Uterus (tissue), 4 donors: ENCODE measurements around the gene C1orf21. TPM values are rescaled to one million over a fixed set of nuclear protein-coding genes. Genes with fewer than 3 reads are reported as not detected.

Experiments used
- DNase-seq, 2 donors: peaks; one replicate each; pipeline ENCODE4 v3.0.0-alpha.2; 2019 to 2020
- H3K27ac ChIP-seq, 2 donors: fragments of 200-600 bp; sonication (generic); 1 replicate in 1 of 2; 2 replicates in 1 of 2; pipeline ENCODE4 v1.5.1; 2016 to 2018
- H3K27me3 ChIP-seq, 2 donors: fragments of 200-600 bp; sonication (generic); one replicate each; pipeline ENCODE4 v1.5.1; 2018 to 2019; ENCODE audit warnings: control low read depth in 1 of 2
- H3K36me3 ChIP-seq, 2 donors: fragments of 200-600 bp; sonication (generic); one replicate each; pipeline ENCODE4 v1.5.1; 2019; ENCODE audit warnings: control low read depth in 1 of 2
- H3K4me1 ChIP-seq, 2 donors: fragments of 200-600 bp; sonication (generic); one replicate each; pipeline ENCODE4 v1.5.1; 2018 to 2019; ENCODE audit warnings: control low read depth in 1 of 2
- H3K4me3 ChIP-seq, 2 donors: fragments of 200-600 bp; sonication (generic); 1 replicate in 1 of 2; 2 replicates in 1 of 2; pipeline ENCODE4 v1.5.1; 2018 to 2019; ENCODE audit warnings: mild to moderate bottlenecking in 1 of 2
- H3K9me3 ChIP-seq, 2 donors: fragments of 200-600 bp; sonication (generic); one replicate each; pipeline ENCODE4 v1.5.1; 2019; ENCODE audit warnings: control low read depth in 1 of 2
- POLR2A ChIP-seq, 2 donors: fragments of 450-650 bp; IDR thresholded peaks; one replicate each; pipeline ENCODE4 v1.6.1; 2016; ENCODE audit warnings: antibody characterized with exemption in 2 of 2, mild to moderate bottlenecking in 1 of 2, moderate library complexity in 1 of 2
- intact Hi-C: fragments of 100-400 bp; cut with DNase I; formaldehyde crosslinking; loops from one replicate; pipeline ENCODE4 v1.15.1; 2023; ENCODE audit warnings: low total_unique reads
- total RNA-seq, 4 donors: library from RNA; depleted of rRNA in 3 of 4; stranded (reverse); fragments of >200 nt in 3 of 4; gene quantifications; one replicate each; pipeline versions ENCODE4 v1.1.0 to v1.2.4, GENCODE V29; 2014 to 2023
- TF ChIP-seq, protein P1 (sequence below), 4 experiments: fragments of 200-600 bp in 2 of 4; fragments of 450-650 bp in 2 of 4; sonication (generic) in 2 of 4; IDR thresholded peaks; one replicate each; pipeline ENCODE4 v1.5.1; 2016 to 2019; ENCODE audit warnings: antibody characterized with exemption in 4 of 4, mild to moderate bottlenecking in 2 of 4, moderate library complexity in 1 of 4
- donor health status: DM: yes; HTN: yes; CAD: no.

Gene C1orf21
- total RNA-seq, 4 donors from 2014 or later = 15.0 to 71.0 (median 44.5) TPM

DNA sequence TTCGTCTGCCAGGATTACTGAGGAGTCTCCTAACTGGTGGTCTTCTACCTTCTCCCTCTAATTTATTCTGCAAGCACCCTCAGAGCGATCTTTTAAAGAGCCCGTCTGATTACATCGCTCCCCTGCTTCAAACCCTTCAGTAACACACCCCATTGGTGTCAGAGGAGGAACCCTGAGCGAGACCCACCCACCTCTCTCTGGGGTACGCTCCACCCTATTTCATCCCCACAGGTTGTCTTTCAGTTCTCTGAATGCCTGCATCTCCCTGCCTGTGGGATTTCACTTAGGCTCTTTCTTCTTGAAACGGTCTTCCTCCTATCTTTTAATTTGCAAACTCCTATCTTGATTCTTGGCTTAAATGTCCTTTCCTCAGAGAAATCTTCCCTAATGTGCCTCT is 39.4 kb downstream of the C1orf21 start:
- H3K4me1 ChIP-seq = peaks cover 0 to 5% of the 10 kb centered on the region in 2 donors
- no peaks in the 10 kb centered on the region for H3K9me3 ChIP-seq
- peak overlapping the region; percentile 21 to 52 for H3K27ac ChIP-seq
- H3K27me3 ChIP-seq = no peaks in the 10 kb centered on the region
- H3K36me3 ChIP-seq = no peaks in the 10 kb centered on the region
- no peak for DNase-seq
- TF ChIP-seq, protein P1, sequence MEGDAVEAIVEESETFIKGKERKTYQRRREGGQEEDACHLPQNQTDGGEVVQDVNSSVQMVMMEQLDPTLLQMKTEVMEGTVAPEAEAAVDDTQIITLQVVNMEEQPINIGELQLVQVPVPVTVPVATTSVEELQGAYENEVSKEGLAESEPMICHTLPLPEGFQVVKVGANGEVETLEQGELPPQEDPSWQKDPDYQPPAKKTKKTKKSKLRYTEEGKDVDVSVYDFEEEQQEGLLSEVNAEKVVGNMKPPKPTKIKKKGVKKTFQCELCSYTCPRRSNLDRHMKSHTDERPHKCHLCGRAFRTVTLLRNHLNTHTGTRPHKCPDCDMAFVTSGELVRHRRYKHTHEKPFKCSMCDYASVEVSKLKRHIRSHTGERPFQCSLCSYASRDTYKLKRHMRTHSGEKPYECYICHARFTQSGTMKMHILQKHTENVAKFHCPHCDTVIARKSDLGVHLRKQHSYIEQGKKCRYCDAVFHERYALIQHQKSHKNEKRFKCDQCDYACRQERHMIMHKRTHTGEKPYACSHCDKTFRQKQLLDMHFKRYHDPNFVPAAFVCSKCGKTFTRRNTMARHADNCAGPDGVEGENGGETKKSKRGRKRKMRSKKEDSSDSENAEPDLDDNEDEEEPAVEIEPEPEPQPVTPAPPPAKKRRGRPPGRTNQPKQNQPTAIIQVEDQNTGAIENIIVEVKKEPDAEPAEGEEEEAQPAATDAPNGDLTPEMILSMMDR (IDR thresholded peaks at IDR 0.05) = no peak
- no peak for TF ChIP-seq POLR2A (IDR thresholded peaks at IDR 0.05)
- intact Hi-C loops = no loop called here
- H3K4me3 ChIP-seq = no peak overlapping the region

DNA sequence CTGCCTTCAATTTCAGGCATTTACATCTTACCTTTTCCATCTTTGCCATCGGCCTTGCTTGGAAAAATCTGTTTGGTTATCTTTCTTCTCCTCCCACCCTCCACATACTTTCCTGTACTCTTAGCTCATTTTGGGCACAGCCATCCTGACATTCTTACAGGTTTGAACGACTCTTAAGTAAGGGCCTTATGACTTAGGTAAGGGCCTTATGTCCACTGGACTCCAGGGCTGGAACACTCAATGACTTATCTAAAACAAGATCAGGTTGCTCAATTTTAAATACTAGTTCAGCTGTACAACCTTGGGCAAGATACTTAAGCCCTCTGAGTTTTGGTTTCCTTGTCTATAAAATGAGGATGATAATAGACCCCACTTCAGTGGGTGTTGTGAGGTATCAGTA is 40.9 kb downstream of the C1orf21 start:
- TF ChIP-seq POLR2A (IDR thresholded peaks at IDR 0.05) = no peak
- TF ChIP-seq, protein P1 (IDR thresholded peaks at IDR 0.05) = no peak
- intact Hi-C loops = no loop called here
- no peaks in the 10 kb centered on the region for H3K36me3 ChIP-seq
- H3K27me3 ChIP-seq = no peaks in the 10 kb centered on the region
- no peaks in the 10 kb centered on the region for H3K9me3 ChIP-seq
- peaks cover 0 to 5% of the 10 kb centered on the region in 2 donors for H3K4me1 ChIP-seq
- H3K4me3 ChIP-seq = no peak overlapping the region
- no peak for DNase-seq
- H3K27ac ChIP-seq = no peak overlapping the region

DNA sequence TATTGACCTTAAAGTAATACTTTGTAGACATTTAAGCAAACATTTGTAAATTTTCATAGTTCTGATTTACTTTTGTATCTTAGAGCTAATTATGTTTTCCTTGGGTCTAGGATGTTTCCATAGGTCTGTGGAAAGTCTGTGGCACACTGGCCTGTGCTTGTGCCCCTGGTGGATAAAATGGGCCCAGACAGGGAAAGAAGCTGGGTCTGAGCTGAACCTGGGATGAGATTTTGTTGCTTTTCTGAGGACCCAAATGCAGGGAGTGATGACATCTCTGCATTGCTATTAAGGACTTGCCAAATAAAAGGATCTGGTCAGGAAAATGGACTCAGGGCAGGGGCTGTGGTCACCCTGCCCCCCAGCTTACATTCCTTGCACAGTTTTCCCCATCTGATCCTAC is 41.8 kb downstream of the C1orf21 start:
- TF ChIP-seq, protein P1 (IDR thresholded peaks at IDR 0.05) = no peak
- no peak for TF ChIP-seq POLR2A (IDR thresholded peaks at IDR 0.05)
- Histone ChIP-seq H3K27me3 (no peaks in the 10 kb centered on the region), H3K36me3 (no peaks in the 10 kb centered on the region), H3K4me3 (no peak overlapping the region), H3K4me1 (peaks cover 0 to 5% of the 10 kb centered on the region in 2 donors), H3K27ac (no peak overlapping the region), H3K9me3 (no peaks in the 10 kb centered on the region)
- DNase-seq = no peak
- intact Hi-C loops = no loop called here

DNA sequence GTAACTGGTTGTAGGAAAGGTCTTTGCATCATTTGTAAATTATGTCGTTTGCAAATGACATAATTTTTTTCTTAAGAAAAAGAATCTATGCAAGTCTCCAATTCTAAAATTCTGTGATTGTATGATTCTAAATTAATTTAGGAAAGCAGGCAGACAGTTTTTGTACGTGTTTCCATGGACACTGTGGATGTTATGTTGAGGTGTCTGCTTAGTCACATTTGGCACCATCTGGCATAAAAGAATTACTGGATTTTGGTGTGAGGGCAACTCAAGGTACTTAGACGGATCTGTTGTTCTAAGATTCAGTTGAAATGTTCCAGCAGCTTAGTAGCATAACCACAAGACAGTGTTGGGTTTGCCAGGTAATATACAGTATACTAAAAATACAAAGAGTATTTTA is 42.5 kb downstream of the C1orf21 start:
- Histone ChIP-seq H3K36me3 (no peaks in the 10 kb centered on the region), H3K27me3 (no peaks in the 10 kb centered on the region), H3K4me3 (no peak overlapping the region), H3K4me1 (peaks cover 0 to 5% of the 10 kb centered on the region in 2 donors), H3K27ac (no peak overlapping the region), H3K9me3 (no peaks in the 10 kb centered on the region)
- intact Hi-C loops = no loop called here
- DNase-seq = no peak
- TF ChIP-seq POLR2A (IDR thresholded peaks at IDR 0.05) = no peak
- TF ChIP-seq, protein P1 (IDR thresholded peaks at IDR 0.05) = no peak

DNA sequence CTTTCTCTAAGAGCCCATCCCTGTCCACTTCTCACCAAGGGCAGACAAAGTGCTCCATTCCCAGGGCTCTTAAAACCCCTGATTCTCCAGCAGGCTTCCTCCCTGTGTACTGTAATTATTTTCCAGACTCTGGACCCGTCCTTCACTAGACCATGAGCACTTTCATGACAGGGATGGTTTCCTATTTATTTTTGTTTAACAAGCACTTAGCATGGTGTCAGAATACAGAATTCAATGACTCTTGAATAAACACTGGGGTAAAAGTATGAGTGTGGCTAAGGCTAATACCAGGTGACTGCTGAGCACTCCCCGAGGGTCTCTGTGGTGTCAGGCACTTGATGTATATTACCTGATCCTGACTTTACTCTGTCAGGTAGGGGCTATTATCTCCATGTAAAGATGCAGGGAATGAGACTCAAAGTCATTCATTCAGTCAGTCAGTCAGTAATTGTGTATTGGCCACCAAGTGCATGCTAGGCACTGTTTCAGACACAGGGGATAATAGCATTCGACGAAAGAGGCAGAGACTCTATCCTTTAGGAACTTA is 47.2 kb downstream of the C1orf21 start:
- H3K9me3 ChIP-seq = no peaks in the 10 kb centered on the region
- no peak overlapping the region for H3K27ac ChIP-seq
- no peaks in the 10 kb centered on the region for H3K4me1 ChIP-seq
- DNase-seq = no peak
- intact Hi-C loops = no loop called here
- H3K36me3 ChIP-seq = no peaks in the 10 kb centered on the region
- TF ChIP-seq, protein P1 (IDR thresholded peaks at IDR 0.05) = no peak
- no peak for TF ChIP-seq POLR2A (IDR thresholded peaks at IDR 0.05)
- H3K4me3 ChIP-seq = no peak overlapping the region
- H3K27me3 ChIP-seq = no peaks in the 10 kb centered on the region
